Skeletal muscle tissue (tissue), 4 donors: ENCODE data around the gene VAV2. TPM values are rescaled to one million over a fixed set of nuclear protein-coding genes. Genes with fewer than 3 reads are reported as not detected.

Experiments used
- H3K27ac ChIP-seq: one replicate; pipeline ENCODE4 v1.7.0; 2013; ENCODE audit warnings: mild to moderate bottlenecking, low read depth, low read length, inconsistent platforms
- H3K27me3 ChIP-seq, 3 donors: one replicate each; pipeline ENCODE4 v1.7.0; 2013; ENCODE audit warnings: low read length in 3 of 3; ENCODE audit not compliant: control insufficient read depth in 3 of 3, insufficient read depth in 3 of 3
- H3K36me3 ChIP-seq, 3 donors: one replicate each; pipeline ENCODE4 v1.7.0; 2013; ENCODE audit warnings: low read length in 3 of 3; ENCODE audit not compliant: control insufficient read depth in 3 of 3, insufficient read depth in 3 of 3
- H3K4me1 ChIP-seq, 3 donors: one replicate each; pipeline ENCODE4 v1.7.0; 2013; ENCODE audit warnings: low read length in 3 of 3, mild to moderate bottlenecking in 3 of 3; ENCODE audit not compliant: control insufficient read depth in 3 of 3, insufficient read depth in 3 of 3
- H3K4me3 ChIP-seq, 3 donors: one replicate each; pipeline ENCODE4 v1.7.0; 2013; ENCODE audit warnings: low read length in 3 of 3
- H3K9ac ChIP-seq, 3 donors: one replicate each; pipeline ENCODE4 v1.7.0; 2013; ENCODE audit warnings: low read length in 3 of 3, mild to moderate bottlenecking in 3 of 3, moderate library complexity in 2 of 3, low read depth in 1 of 3
- H3K9me3 ChIP-seq, 3 donors: one replicate each; pipeline ENCODE4 v1.7.0; 2013; ENCODE audit warnings: low read length in 3 of 3; ENCODE audit not compliant: control insufficient read depth in 3 of 3
- total RNA-seq: library from RNA; depleted of rRNA; stranded (reverse); fragments of >200 nt; gene quantifications from one replicate; pipeline ENCODE4 v1.2.3, GENCODE V29; 2014
- donor health status: Osteomylitis.

The VAV2 gene
- total RNA-seq, 1 donor from 2014 or later: 9.9 TPM

GRCh38 chr9:133780962-133781827 is 210.9 kb downstream of the VAV2 start:
- Histone ChIP-seq H3K9me3 (no peaks in the 10 kb centered on the region), H3K4me1 (peaks cover 0 to 11% (median 8%) of the 10 kb centered on the region in 3 donors), H3K36me3 (peaks cover 3 to 8% (median 3%) of the 10 kb centered on the region in 3 donors), H3K4me3 (no peak overlapping the region), H3K27me3 (no peaks in the 10 kb centered on the region), H3K9ac (no peak overlapping the region), H3K27ac (no peak overlapping the region)

GRCh38 chr9:133780404-133780945 is 211.6 kb downstream of the VAV2 start:
- H3K4me1 ChIP-seq: peaks cover 0 to 6% (median 4%) of the 10 kb centered on the region in 3 donors
- no peak overlapping the region for H3K27ac ChIP-seq
- H3K9ac ChIP-seq: no peak overlapping the region
- no peaks in the 10 kb centered on the region for H3K9me3 ChIP-seq
- no peaks in the 10 kb centered on the region for H3K27me3 ChIP-seq
- H3K36me3 ChIP-seq: peaks cover 0 to 8% (median 3%) of the 10 kb centered on the region in 3 donors
- H3K4me3 ChIP-seq: no peak overlapping the region

GRCh38 chr9:133779516-133780403 is 212.4 kb downstream of the VAV2 start:
- H3K27ac ChIP-seq: no peak overlapping the region
- no peak overlapping the region for H3K9ac ChIP-seq
- no peaks in the 10 kb centered on the region for H3K9me3 ChIP-seq
- H3K36me3 ChIP-seq: peaks cover 5 to 8% (median 6%) of the 10 kb centered on the region in 3 donors
- H3K27me3 ChIP-seq: no peaks in the 10 kb centered on the region
- H3K4me3 ChIP-seq: no peak overlapping the region
- peaks cover 0 to 6% (median 4%) of the 10 kb centered on the region in 3 donors for H3K4me1 ChIP-seq

GRCh38 chr9:133779081-133779480 is 213.0 kb downstream of the VAV2 start:
- H3K4me1 ChIP-seq: peaks cover 0 to 6% (median 4%) of the 10 kb centered on the region in 3 donors
- peaks cover 5 to 13% (median 6%) of the 10 kb centered on the region in 3 donors for H3K36me3 ChIP-seq
- no peak overlapping the region for H3K4me3 ChIP-seq

GRCh38 chr9:133778336-133779013 is 213.6 kb downstream of the VAV2 start:
- no peaks in the 10 kb centered on the region for H3K27me3 ChIP-seq
- peaks cover 0 to 6% (median 4%) of the 10 kb centered on the region in 3 donors for H3K4me1 ChIP-seq
- no peak overlapping the region for H3K9ac ChIP-seq
- no peak overlapping the region for H3K4me3 ChIP-seq
- peaks cover 0 to 4% (median 0%) of the 10 kb centered on the region in 3 donors for H3K9me3 ChIP-seq
- H3K27ac ChIP-seq: no peak overlapping the region
- peaks cover 5 to 18% (median 8%) of the 10 kb centered on the region in 3 donors for H3K36me3 ChIP-seq

More at GRCh38 chr9:133779081-133779480, 213.0 kb downstream of the VAV2 start:
- Histone ChIP-seq H3K27ac (no peak overlapping the region), H3K9ac (no peak overlapping the region), H3K9me3 (peaks cover 0 to 3% (median 0%) of the 10 kb centered on the region in 3 donors), H3K27me3 (no peaks in the 10 kb centered on the region)

- H3K9me3 ChIP-seq: peaks cover 0 to 4% (median 0%) of the 10 kb centered on the region in 3 donors
- H3K4me3 ChIP-seq: no peak overlapping the region
- H3K27me3 ChIP-seq: no peaks in the 10 kb centered on the region
- peaks cover 5 to 18% (median 8%) of the 10 kb centered on the region in 3 donors for H3K36me3 ChIP-seq
- H3K9ac ChIP-seq: no peak overlapping the region
- H3K4me1 ChIP-seq: peaks cover 0 to 6% (median 4%) of the 10 kb centered on the region in 3 donors
- H3K27ac ChIP-seq: no peak overlapping the region
Observed at GRCh38 chr9:133777871-133778270, 214.3 kb downstream of the VAV2 start.

- peaks cover 0 to 6% (median 4%) of the 10 kb centered on the region in 3 donors for H3K4me1 ChIP-seq
- H3K4me3 ChIP-seq: no peak overlapping the region
- no peak overlapping the region for H3K27ac ChIP-seq
- no peaks in the 10 kb centered on the region for H3K27me3 ChIP-seq
- H3K9ac ChIP-seq: no peak overlapping the region
- peaks cover 0 to 4% (median 0%) of the 10 kb centered on the region in 3 donors for H3K9me3 ChIP-seq
- peaks cover 5 to 18% (median 8%) of the 10 kb centered on the region in 3 donors for H3K36me3 ChIP-seq
Observed at GRCh38 chr9:133777068-133777791, 214.9 kb downstream of the VAV2 start.

GRCh38 chr9:133775951-133776905 is 215.9 kb downstream of the VAV2 start:
- Histone ChIP-seq H3K27ac (no peak overlapping the region), H3K4me1 (peaks cover 0 to 6% (median 4%) of the 10 kb centered on the region in 3 donors), H3K9me3 (peaks cover 0 to 4% (median 0%) of the 10 kb centered on the region in 3 donors), H3K9ac (no peak overlapping the region), H3K27me3 (no peaks in the 10 kb centered on the region), H3K4me3 (no peak overlapping the region), H3K36me3 (peaks cover 5 to 18% (median 8%) of the 10 kb centered on the region in 3 donors)
